ENCODE results near the gene TBC1D17.

The TBC1D17 gene

GRCh38 chr19:49881672-49882394, 4.3 kb downstream of the TBC1D17 start:
- Histone ChIP-seq H3K27ac (ENCODE audit: insufficient read depth in 1 of 2, low read depth in 1 of 2, low read length in 2 of 2, poor library complexity in 1 of 2, severe bottlenecking in 2 of 2) (no peak overlapping the region), H3K9me3 (ENCODE audit: control extremely low read depth in 1 of 5, control insufficient read depth in 4 of 5, insufficient read depth in 2 of 5, low read depth in 1 of 5, low read length in 4 of 5) (peaks cover 0 to 6% (median 0%) of the 10 kb centered on the region in 5 experiments), H3K36me3 (ENCODE audit: control insufficient read depth in 4 of 4, insufficient read depth in 4 of 4, low read length in 3 of 4) (peaks cover 8 to 62% (median 50%) of the 10 kb centered on the region in 4 experiments), H3K4me1 (ENCODE audit: control extremely low read depth in 1 of 4, control insufficient read depth in 4 of 4, insufficient read depth in 4 of 4, low read length in 3 of 4) (peaks cover 0 to 13% (median 9%) of the 10 kb centered on the region in 4 experiments), H3K4me3 (ENCODE audit: control insufficient read depth in 1 of 7, extremely low read depth in 1 of 7, insufficient read depth in 4 of 7, low read depth in 2 of 7, low read length in 6 of 7) (no peak overlapping the region), H3K27me3 (replicated peaks in 2 of 5; ENCODE audit: control insufficient read depth in 4 of 5, insufficient read depth in 5 of 5, low read length in 4 of 5) (no peaks in the 10 kb centered on the region)
- DNase-seq = no peak
- ChIA-PET POLR2A (no interaction called here), CTCF (interaction anchor here (1.4 to 2.7 kb wide), 2 partner anchors 10 to 46 kb away, joined by 5 to 8 read pairs; partner anchors contain the start of gene ATF5)
- 95% methylated on average over 28 of the region's 31 CpGs for WGBS (ENCODE audit: insufficient coverage)

GRCh38 chr19:49882643-49883042, 5.1 kb downstream of the TBC1D17 start:
- CTCF ChIA-PET = interaction anchor here (1.4 kb wide), 1 partner anchor 9 kb away, joined by 5 read pairs; no protein-coding TSS in a partner anchor

GRCh38 chr19:49883094-49883493, 5.6 kb downstream of the TBC1D17 start:
- Histone ChIP-seq H3K36me3 (ENCODE audit: control insufficient read depth in 4 of 4, insufficient read depth in 4 of 4, low read length in 3 of 4) (peaks cover 8 to 69% (median 51%) of the 10 kb centered on the region in 4 experiments), H3K27me3 (replicated peaks in 2 of 5; ENCODE audit: control insufficient read depth in 4 of 5, insufficient read depth in 5 of 5, low read length in 4 of 5) (no peaks in the 10 kb centered on the region), H3K9me3 (ENCODE audit: control extremely low read depth in 1 of 5, control insufficient read depth in 4 of 5, insufficient read depth in 2 of 5, low read depth in 1 of 5, low read length in 4 of 5) (peaks cover 0 to 6% (median 0%) of the 10 kb centered on the region in 5 experiments), H3K27ac (ENCODE audit: insufficient read depth in 1 of 2, low read depth in 1 of 2, low read length in 2 of 2, poor library complexity in 1 of 2, severe bottlenecking in 2 of 2) (no peak overlapping the region), H3K4me1 (ENCODE audit: control extremely low read depth in 1 of 4, control insufficient read depth in 4 of 4, insufficient read depth in 4 of 4, low read length in 3 of 4) (peaks cover 0 to 11% (median 8%) of the 10 kb centered on the region in 4 experiments), H3K4me3 (ENCODE audit: control insufficient read depth in 1 of 7, extremely low read depth in 1 of 7, insufficient read depth in 4 of 7, low read depth in 2 of 7, low read length in 6 of 7) (no peak overlapping the region)
- DNase-seq = no peak
- ChIA-PET CTCF (no interaction called here), POLR2A (no interaction called here)
- WGBS (ENCODE audit: insufficient coverage) = 97% methylated on average over 4 of the region's 5 CpGs

More at GRCh38 chr19:49882643-49883042, 5.1 kb downstream of the TBC1D17 start:
- Histone ChIP-seq H3K36me3 (ENCODE audit: control insufficient read depth in 4 of 4, insufficient read depth in 4 of 4, low read length in 3 of 4) (peaks cover 8 to 69% (median 51%) of the 10 kb centered on the region in 4 experiments), H3K4me1 (ENCODE audit: control extremely low read depth in 1 of 4, control insufficient read depth in 4 of 4, insufficient read depth in 4 of 4, low read length in 3 of 4) (peaks cover 0 to 13% (median 9%) of the 10 kb centered on the region in 4 experiments), H3K27me3 (replicated peaks in 2 of 5; ENCODE audit: control insufficient read depth in 4 of 5, insufficient read depth in 5 of 5, low read length in 4 of 5) (no peaks in the 10 kb centered on the region), H3K9me3 (ENCODE audit: control extremely low read depth in 1 of 5, control insufficient read depth in 4 of 5, insufficient read depth in 2 of 5, low read depth in 1 of 5, low read length in 4 of 5) (peaks cover 0 to 6% (median 0%) of the 10 kb centered on the region in 5 experiments), H3K27ac (ENCODE audit: insufficient read depth in 1 of 2, low read depth in 1 of 2, low read length in 2 of 2, poor library complexity in 1 of 2, severe bottlenecking in 2 of 2) (no peak overlapping the region), H3K4me3 (ENCODE audit: control insufficient read depth in 1 of 7, extremely low read depth in 1 of 7, insufficient read depth in 4 of 7, low read depth in 2 of 7, low read length in 6 of 7) (no peak overlapping the region)
- POLR2A ChIA-PET = no interaction called here
- no peak for DNase-seq
- 95% methylated on average over 14 of the region's 14 CpGs for WGBS (ENCODE audit: insufficient coverage)

GRCh38 chr19:49884109-49884508, 6.6 kb downstream of the TBC1D17 start:
- ChIA-PET POLR2A (no interaction called here), CTCF (no interaction called here)
- Histone ChIP-seq H3K36me3 (ENCODE audit: control insufficient read depth in 4 of 4, insufficient read depth in 4 of 4, low read length in 3 of 4) (peaks cover 8 to 68% (median 48%) of the 10 kb centered on the region in 4 experiments), H3K27ac (ENCODE audit: insufficient read depth in 1 of 2, low read depth in 1 of 2, low read length in 2 of 2, poor library complexity in 1 of 2, severe bottlenecking in 2 of 2) (no peak overlapping the region), H3K9me3 (ENCODE audit: control extremely low read depth in 1 of 5, control insufficient read depth in 4 of 5, insufficient read depth in 2 of 5, low read depth in 1 of 5, low read length in 4 of 5) (peaks cover 0 to 6% (median 0%) of the 10 kb centered on the region in 5 experiments), H3K4me1 (ENCODE audit: control extremely low read depth in 1 of 4, control insufficient read depth in 4 of 4, insufficient read depth in 4 of 4, low read length in 3 of 4) (peaks cover 0 to 2% (median 0%) of the 10 kb centered on the region in 4 experiments), H3K4me3 (ENCODE audit: control insufficient read depth in 1 of 7, extremely low read depth in 1 of 7, insufficient read depth in 4 of 7, low read depth in 2 of 7, low read length in 6 of 7) (no peak overlapping the region), H3K27me3 (replicated peaks in 2 of 5; ENCODE audit: control insufficient read depth in 4 of 5, insufficient read depth in 5 of 5, low read length in 4 of 5) (peaks cover 0 to under 1% (median 0%) of the 10 kb centered on the region in 5 experiments)
- DNase-seq = no peak
- over 99% methylated on average over 16 of the region's 18 CpGs for WGBS (ENCODE audit: insufficient coverage)

GRCh38 chr19:49884760-49885159, 7.3 kb downstream of the TBC1D17 start:
- Histone ChIP-seq H3K4me3 (ENCODE audit: control insufficient read depth in 1 of 7, extremely low read depth in 1 of 7, insufficient read depth in 4 of 7, low read depth in 2 of 7, low read length in 6 of 7) (no peak overlapping the region), H3K36me3 (ENCODE audit: control insufficient read depth in 4 of 4, insufficient read depth in 4 of 4, low read length in 3 of 4) (peaks cover 8 to 65% (median 44%) of the 10 kb centered on the region in 4 experiments), H3K4me1 (ENCODE audit: control extremely low read depth in 1 of 4, control insufficient read depth in 4 of 4, insufficient read depth in 4 of 4, low read length in 3 of 4) (peaks cover 0 to 3% (median 0%) of the 10 kb centered on the region in 4 experiments), H3K27ac (ENCODE audit: insufficient read depth in 1 of 2, low read depth in 1 of 2, low read length in 2 of 2, poor library complexity in 1 of 2, severe bottlenecking in 2 of 2) (no peak overlapping the region), H3K9me3 (ENCODE audit: control extremely low read depth in 1 of 5, control insufficient read depth in 4 of 5, insufficient read depth in 2 of 5, low read depth in 1 of 5, low read length in 4 of 5) (peaks cover 0 to 6% (median 0%) of the 10 kb centered on the region in 5 experiments), H3K27me3 (replicated peaks in 2 of 5; ENCODE audit: control insufficient read depth in 4 of 5, insufficient read depth in 5 of 5, low read length in 4 of 5) (peaks cover 0 to 7% (median 0%) of the 10 kb centered on the region in 5 experiments)
- ChIA-PET POLR2A (no interaction called here), CTCF (no interaction called here)
- no peak for DNase-seq
- WGBS (ENCODE audit: insufficient coverage) = 83% methylated on average over 3 of the region's 3 CpGs

GRCh38 chr19:49887037-49887664, 9.6 kb downstream of the TBC1D17 start:
- Histone ChIP-seq H3K27ac (ENCODE audit: insufficient read depth in 1 of 2, low read depth in 1 of 2, low read length in 2 of 2, poor library complexity in 1 of 2, severe bottlenecking in 2 of 2) (no peak overlapping the region), H3K9me3 (ENCODE audit: control extremely low read depth in 1 of 5, control insufficient read depth in 4 of 5, insufficient read depth in 2 of 5, low read depth in 1 of 5, low read length in 4 of 5) (peaks cover 0 to 6% (median 0%) of the 10 kb centered on the region in 5 experiments), H3K36me3 (ENCODE audit: control insufficient read depth in 4 of 4, insufficient read depth in 4 of 4, low read length in 3 of 4) (peaks cover 2 to 43% (median 28%) of the 10 kb centered on the region in 4 experiments), H3K4me1 (ENCODE audit: control extremely low read depth in 1 of 4, control insufficient read depth in 4 of 4, insufficient read depth in 4 of 4, low read length in 3 of 4) (peaks cover 0 to 9% (median 3%) of the 10 kb centered on the region in 4 experiments), H3K4me3 (ENCODE audit: control insufficient read depth in 1 of 7, extremely low read depth in 1 of 7, insufficient read depth in 4 of 7, low read depth in 2 of 7, low read length in 6 of 7) (no peak overlapping the region), H3K27me3 (replicated peaks in 2 of 5; ENCODE audit: control insufficient read depth in 4 of 5, insufficient read depth in 5 of 5, low read length in 4 of 5) (peaks cover 0 to 19% (median 3%) of the 10 kb centered on the region in 5 experiments)
- no peak for DNase-seq
- WGBS (ENCODE audit: insufficient coverage) = 94% methylated on average over 20 of the region's 23 CpGs
- CTCF ChIA-PET = no interaction called here
- POLR2A ChIA-PET = no interaction called here
